Natural killer cell (primary cell): ENCODE data around the gene CROCC. TPM values are rescaled to one million over a fixed set of nuclear protein-coding genes. Genes with fewer than 3 reads are reported as not detected.
"Not testable (repeated sequence)": the region's sequence is repeated elsewhere in the genome, so short reads cannot be mapped to it uniquely, and the experiment has no call there.

Source experiments
- ATAC-seq, 3 donors: fragments of 150-1000 bp in 2 of 3; fragments of 200-7000 bp in 1 of 3; cut with Tn5 transposase; 1 replicate in 1 of 3; 2 replicates in 2 of 3; pipeline ENCODE4 v1.10.0; 2021; ENCODE audit warnings: mild to moderate bottlenecking in 2 of 3, moderate library complexity in 2 of 3
- DNase-seq, 2 donors: peaks; one replicate each; pipeline versions ENCODE4 v3.0.0 to v3.0.0-alpha.2; 2013 to 2021; ENCODE audit warnings: mixed read lengths in 1 of 2
- H3K27ac ChIP-seq: one replicate; pipeline ENCODE4 v1.5.1; 2013; ENCODE audit warnings: mild to moderate bottlenecking, low read length
- H3K27me3 ChIP-seq: one replicate; pipeline ENCODE4 v1.6.1; 2013; ENCODE audit warnings: low read length; ENCODE audit not compliant: control insufficient read depth, insufficient read depth
- H3K36me3 ChIP-seq: one replicate; pipeline ENCODE4 v1.6.1; 2013; ENCODE audit warnings: low read length; ENCODE audit not compliant: control insufficient read depth, insufficient read depth
- H3K4me1 ChIP-seq: one replicate; pipeline ENCODE4 v1.6.1; 2013; ENCODE audit warnings: low read length; ENCODE audit not compliant: control insufficient read depth, insufficient read depth
- H3K4me3 ChIP-seq: one replicate; pipeline ENCODE4 v1.5.1; 2013; ENCODE audit warnings: low read length
- H3K9me3 ChIP-seq: one replicate; pipeline ENCODE4 v1.6.1; 2013; ENCODE audit warnings: low read length; ENCODE audit not compliant: control insufficient read depth, insufficient read depth
- H3K27ac Mint-ChIP-seq, 2 donors: one replicate each; pipeline ENCODE4 v1.8.0; 2022; ENCODE audit warnings: mild to moderate bottlenecking in 2 of 2, mixed read lengths in 2 of 2, moderate library complexity in 1 of 2
- H3K27me3 Mint-ChIP-seq, 2 donors: one replicate each; pipeline ENCODE4 v1.8.0; 2022; ENCODE audit warnings: low read depth in 2 of 2, mixed read lengths in 2 of 2
- H3K36me3 Mint-ChIP-seq: one replicate; pipeline ENCODE4 v1.8.0; 2022; ENCODE audit warnings: mixed read lengths
- H3K4me1 Mint-ChIP-seq, 2 donors: one replicate each; pipeline ENCODE4 v1.8.0; 2022; ENCODE audit warnings: mixed read lengths in 2 of 2
- H3K4me3 Mint-ChIP-seq: one replicate; pipeline ENCODE4 v1.8.0; 2022; ENCODE audit warnings: mild to moderate bottlenecking, moderate library complexity, mixed read lengths
- H3K9me3 Mint-ChIP-seq, 2 donors: one replicate each; pipeline ENCODE4 v1.8.0; 2022; ENCODE audit warnings: mixed read lengths in 2 of 2
- CTCF ChIP-seq: fragments of 200-600 bp; IDR thresholded peaks from one replicate; pipeline ENCODE4 v1.8.0; 2022; ENCODE audit warnings: antibody characterized with exemption
- WGBS: methylation state at CpG from one replicate; pipeline ENCODE4 v1.1.7; 2013; ENCODE audit warnings: missing lambda C conversion rate; ENCODE audit not compliant: insufficient coverage; 5-methylcytosine and 5-hydroxymethylcytosine counted together
- intact Hi-C: fragments of 100-400 bp; cut with micrococcal nuclease; formaldehyde crosslinking; loops from one replicate; pipeline ENCODE4 v1.14.2; 2022
- total RNA-seq, 4 donors: library from RNA; stranded (reverse); fragments of 120-200 nt in 1 of 4; gene quantifications; one replicate each; pipeline versions ENCODE4 v1.2.3 to v1.2.4, GENCODE V29; 2013 to 2022

The CROCC gene
- total RNA-seq, 3 donors from 2014 or later (not counting 1 experiment from before 2014, with no cell fraction given): 51.7 to 62.9 (median 59.1) TPM

GRCh38 chr1:16938351-16939321, 16.9 kb downstream of the CROCC start:
- Mint-ChIP-seq H3K9me3 (no peaks in the 10 kb centered on the region), H3K4me3 (no peak overlapping the region), H3K27ac (no peak overlapping the region), H3K27me3 (no peaks in the 10 kb centered on the region), H3K4me1 (no peaks in the 10 kb centered on the region), H3K36me3 (no peaks in the 10 kb centered on the region)
- Histone ChIP-seq H3K9me3 (no peaks in the 10 kb centered on the region), H3K27ac (no peak overlapping the region), H3K4me3 (no peak overlapping the region), H3K4me1 (no peaks in the 10 kb centered on the region), H3K27me3 (no peaks in the 10 kb centered on the region), H3K36me3 (peaks cover 4% of the 10 kb centered on the region)
- ATAC-seq: no peak
- no peak for TF ChIP-seq CTCF
- 95% methylated on average over 51 of the region's 51 CpGs for WGBS
- intact Hi-C loops: no loop called here
- no peak for DNase-seq

GRCh38 chr1:16939386-16940180, 17.9 kb downstream of the CROCC start:
- H3K4me3 ChIP-seq, H3K36me3 ChIP-seq, H3K4me3 Mint-ChIP-seq, H3K36me3 Mint-ChIP-seq, H3K27me3 Mint-ChIP-seq, H3K4me1 ChIP-seq, H3K27ac Mint-ChIP-seq, H3K27ac ChIP-seq, H3K9me3 ChIP-seq, DNase-seq, H3K9me3 Mint-ChIP-seq, intact Hi-C loops, H3K27me3 ChIP-seq, H3K4me1 Mint-ChIP-seq: not testable (repeated sequence)
- peak in 1 of 3 donors; percentile 22 for ATAC-seq
- WGBS: 97% methylated on average over 32 of the region's 32 CpGs

GRCh38 chr1:16944038-16944437, 22.3 kb downstream of the CROCC start:
- Mint-ChIP-seq H3K4me3 (no peak overlapping the region), H3K27me3 (no peaks in the 10 kb centered on the region), H3K9me3 (no peaks in the 10 kb centered on the region), H3K36me3 (no peaks in the 10 kb centered on the region), H3K27ac (no peak overlapping the region), H3K4me1 (no peaks in the 10 kb centered on the region)
- Histone ChIP-seq H3K27ac (no peak overlapping the region), H3K36me3 (no peaks in the 10 kb centered on the region), H3K4me1 (no peaks in the 10 kb centered on the region), H3K9me3 (no peaks in the 10 kb centered on the region), H3K27me3 (no peaks in the 10 kb centered on the region), H3K4me3 (no peak overlapping the region)
- ATAC-seq (no peak), DNase-seq (no peak)
- intact Hi-C loops: no loop called here
- no peak for TF ChIP-seq CTCF
- 96% methylated on average over 19 of the region's 19 CpGs for WGBS

DNA sequence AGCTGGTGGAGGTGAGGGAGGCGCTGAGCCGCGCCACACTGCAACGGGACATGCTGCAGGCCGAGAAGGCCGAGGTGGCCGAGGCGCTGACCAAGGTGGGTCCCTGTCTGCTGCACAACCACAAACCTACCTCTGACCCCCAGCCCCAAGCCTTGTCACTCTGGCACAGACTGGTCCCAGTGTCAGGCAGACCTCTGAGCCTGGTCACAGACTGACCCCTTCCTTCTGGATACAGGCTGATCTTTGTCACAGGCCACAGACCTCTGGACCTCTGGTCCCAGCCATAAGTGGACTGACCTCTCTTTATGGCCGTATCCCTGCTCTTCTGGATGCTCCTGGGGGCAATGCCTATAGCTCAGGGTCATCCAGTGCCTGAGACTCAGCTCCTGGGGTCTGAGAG, 23.8 kb downstream of the CROCC start:
- DNase-seq, intact Hi-C loops, H3K27me3 Mint-ChIP-seq, H3K27ac Mint-ChIP-seq, H3K36me3 ChIP-seq, H3K27ac ChIP-seq, H3K4me3 ChIP-seq, H3K36me3 Mint-ChIP-seq, H3K27me3 ChIP-seq, H3K4me1 ChIP-seq, H3K9me3 ChIP-seq, H3K4me1 Mint-ChIP-seq, H3K4me3 Mint-ChIP-seq, H3K9me3 Mint-ChIP-seq: not testable (repeated sequence)
- WGBS: 82% methylated on average over 1 of the region's 9 CpGs
- ATAC-seq: peak in 1 of 3 donors; percentile 40

GRCh38 chr1:16946185-16946584, 24.5 kb downstream of the CROCC start:
- H3K4me3 Mint-ChIP-seq, H3K4me1 Mint-ChIP-seq, DNase-seq, H3K9me3 Mint-ChIP-seq, H3K27ac Mint-ChIP-seq, H3K27ac ChIP-seq, intact Hi-C loops, H3K36me3 ChIP-seq, H3K27me3 Mint-ChIP-seq, H3K9me3 ChIP-seq, H3K4me3 ChIP-seq, H3K4me1 ChIP-seq, H3K27me3 ChIP-seq, H3K36me3 Mint-ChIP-seq: not testable (repeated sequence)
- 89% methylated on average over 13 of the region's 13 CpGs for WGBS
- peak in 1 of 3 donors; percentile 7 for ATAC-seq
